ENCODE data around the gene LMOD2. TPM values are rescaled to one million over a fixed set of nuclear protein-coding genes. Genes with fewer than 3 reads are reported as not detected.

Gene LMOD2
- not detected in 2 replicates for total RNA-seq (2011; cell fraction: chromatin; rRNA removed; ENCODE audit: low replicate concordance)
- not detected in 2 replicates for total RNA-seq (2011; cell fraction: nucleolus; rRNA removed)
- total RNA-seq (2011; cell fraction: nucleoplasm; rRNA removed), result not detected in 2 replicates
- not detected in 2 replicates for total RNA-seq (2014; rRNA removed)
- not detected in 2 replicates for total RNA-seq (2014; rRNA removed; fragmentation: Illumina TruSeq; extraction: Trizol)
- total RNA-seq (2015; rRNA removed; fragmentation: Illumina TruSeq; extraction: Trizol), result not detected in 2 replicates
- total RNA-seq (2021), result 0.13 TPM in 1 of 2 replicates, not detected in the other
- not detected in 2 replicates for polyA plus RNA-seq (2011; rRNA removed)
- polyA plus RNA-seq (2011; cell fraction: cytosol; rRNA removed), result not detected in 2 replicates
- not detected in 2 replicates for polyA plus RNA-seq (2011; cell fraction: nucleus; rRNA removed)
- 0.08 TPM in 2 replicates for polyA plus RNA-seq (2012)
- polyA plus RNA-seq (2014; fragmentation: Illumina TruSeq; extraction: Trizol), result not detected in 2 replicates
- polyA plus RNA-seq (2014; fragmentation: Nextera tagmentation; extraction: Ambion mirVana), result under 1 TPM in 1 of 2 experiments, not detected in 1; 0.04 TPM
- polyA plus RNA-seq (2014; rRNA removed), result not detected in 2 replicates
- polyA minus RNA-seq (2011; rRNA and poly(A)+ RNA removed), result not detected in 2 replicates
- polyA minus RNA-seq (2011; cell fraction: cytosol; rRNA and poly(A)+ RNA removed), result not detected in 2 replicates
- polyA minus RNA-seq (2011; cell fraction: nucleus; rRNA and poly(A)+ RNA removed), result not detected in 2 replicates
- Bru-seq, nascent RNA, result percentile 10 among the genes with signal in this experiment
- BruChase-seq, experiment 1, labeled RNA remaining after a 2-hour chase, result percentile 9 among the genes with signal in this experiment
- BruChase-seq, experiment 2, labeled RNA remaining after a 6-hour chase, result percentile 10 among the genes with signal in this experiment
- long read RNA-seq, experiment 1, result 0 reads
- long read RNA-seq, experiment 2, result 0 reads
- long read RNA-seq, experiment 3, result 0 reads

DNA sequence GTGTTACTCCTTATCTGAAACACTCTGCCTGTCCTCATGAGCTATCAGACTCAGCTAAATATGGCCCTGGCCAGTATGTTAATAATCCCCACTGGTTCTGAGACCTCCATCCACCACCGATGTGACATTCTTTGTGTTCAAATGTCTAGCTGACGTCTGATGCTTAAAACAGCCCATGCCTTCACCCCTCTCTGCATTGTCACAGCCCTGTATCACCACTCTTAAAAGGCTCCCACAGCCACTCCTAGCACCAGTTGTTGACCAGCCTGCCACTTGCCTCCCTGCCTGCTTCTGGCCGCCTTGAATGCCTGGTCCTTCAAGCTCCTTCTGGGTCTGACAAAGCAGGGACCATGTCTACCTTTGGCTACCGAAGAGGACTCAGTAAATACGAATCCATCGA lies at the start of gene LMOD2:
Gene LMOD2 (plus strand): TSS at position 253 of the 400 bp plus-strand sequence. CDS start 98 bp downstream, at position 351.
- Histone ChIP-seq H2AFZ (ENCODE audit: low read depth, low read length) (peak within 1 kb of the TSS; percentile 28; the same call in 1 of the 2 replicates), H3K4me3 (no peak within 1 kb of the TSS), H3K4me1 (replicated peaks in 1 of 2; ENCODE audit: control insufficient read depth in 2 of 2, insufficient read depth in 2 of 2, low read length in 2 of 2) (no peaks in the 10 kb centered on the region; a peak in 1 of 5 replicates), H3K79me2 (ENCODE audit: control insufficient read depth, insufficient read depth, low read length) (no peaks in the 10 kb centered on the region), H4K20me1 (replicated peaks; ENCODE audit: control insufficient read depth, insufficient read depth, low read length) (no peaks in the 10 kb centered on the region), H3K4me2 (ENCODE audit: insufficient read depth, low read length) (no peak within 1 kb of the TSS), H3K9me1 (ENCODE audit: control insufficient read depth, insufficient read depth, low read length) (no peaks in the 10 kb centered on the region), H3K27ac (ENCODE audit: extremely low read depth, low read depth, low read length) (no peak within 1 kb of the TSS), H3K36me3 (ENCODE audit: control insufficient read depth, insufficient read depth, low read length) (no peaks in the 10 kb centered on the region), H3K27me3 (ENCODE audit: control insufficient read depth in 2 of 2, insufficient read depth in 2 of 2, low read length in 2 of 2) (peaks cover 4 to 11% of the 10 kb centered on the region in 2 experiments; a peak in 4 of 5 replicates), H3K9me3 (replicated peaks; ENCODE audit: control insufficient read depth, insufficient read depth, low read depth, low read length) (no peaks in the 10 kb centered on the region), H3K9ac (ENCODE audit: insufficient read depth in 1 of 2, low read depth in 2 of 2, low read length in 2 of 2) (no peak within 1 kb of the TSS)
- BruUV-seq (replicated peaks), result no TSS peak
- in situ Hi-C loops (cut with MboI), result no loop called here
- FAIRE-seq (no peak), ATAC-seq (peak; percentile 50), DNase-seq (ENCODE audit: extremely low read depth in 1 of 4, low spot score in 3 of 4) (no peak)
- TF ChIP-seq SMARCC2 (IDR thresholded peaks at IDR 0.05; ENCODE audit: low read depth), result no peak
- TF ChIP-seq RFX7 (CRISPR knock-in tag; IDR thresholded peaks at IDR 0.05), result no peak
- no peak for TF ChIP-seq ZNF263 (CRISPR knock-in tag; IDR thresholded peaks at IDR 0.05; ENCODE audit: borderline replicate concordance)
- TF ChIP-seq NR0B1 (IDR thresholded peaks at IDR 0.05; ENCODE audit: partially characterized antibody), result no peak
- no peak for TF ChIP-seq E2F4 (CRISPR knock-in tag; IDR thresholded peaks at IDR 0.05; ENCODE audit: low read depth)
- TF ChIP-seq GMEB1 (CRISPR knock-in tag; IDR thresholded peaks at IDR 0.05), result no peak
- TF ChIP-seq OTX1 (CRISPR knock-in tag; IDR thresholded peaks at IDR 0.05), result no peak
- no peak for TF ChIP-seq YY1 (IDR thresholded peaks at IDR 0.05; ENCODE audit: borderline replicate concordance in 1 of 3, control insufficient read depth in 1 of 3, extremely low read depth in 1 of 3, insufficient read depth in 3 of 3, insufficient read length in 1 of 3, insufficient replicate concordance in 2 of 3, low read depth in 1 of 3, low read length in 2 of 3)
- TF ChIP-seq, protein P1, sequence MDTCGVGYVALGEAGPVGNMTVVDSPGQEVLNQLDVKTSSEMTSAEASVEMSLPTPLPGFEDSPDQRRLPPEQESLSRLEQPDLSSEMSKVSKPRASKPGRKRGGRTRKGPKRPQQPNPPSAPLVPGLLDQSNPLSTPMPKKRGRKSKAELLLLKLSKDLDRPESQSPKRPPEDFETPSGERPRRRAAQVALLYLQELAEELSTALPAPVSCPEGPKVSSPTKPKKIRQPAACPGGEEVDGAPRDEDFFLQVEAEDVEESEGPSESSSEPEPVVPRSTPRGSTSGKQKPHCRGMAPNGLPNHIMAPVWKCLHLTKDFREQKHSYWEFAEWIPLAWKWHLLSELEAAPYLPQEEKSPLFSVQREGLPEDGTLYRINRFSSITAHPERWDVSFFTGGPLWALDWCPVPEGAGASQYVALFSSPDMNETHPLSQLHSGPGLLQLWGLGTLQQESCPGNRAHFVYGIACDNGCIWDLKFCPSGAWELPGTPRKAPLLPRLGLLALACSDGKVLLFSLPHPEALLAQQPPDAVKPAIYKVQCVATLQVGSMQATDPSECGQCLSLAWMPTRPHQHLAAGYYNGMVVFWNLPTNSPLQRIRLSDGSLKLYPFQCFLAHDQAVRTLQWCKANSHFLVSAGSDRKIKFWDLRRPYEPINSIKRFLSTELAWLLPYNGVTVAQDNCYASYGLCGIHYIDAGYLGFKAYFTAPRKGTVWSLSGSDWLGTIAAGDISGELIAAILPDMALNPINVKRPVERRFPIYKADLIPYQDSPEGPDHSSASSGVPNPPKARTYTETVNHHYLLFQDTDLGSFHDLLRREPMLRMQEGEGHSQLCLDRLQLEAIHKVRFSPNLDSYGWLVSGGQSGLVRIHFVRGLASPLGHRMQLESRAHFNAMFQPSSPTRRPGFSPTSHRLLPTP (IDR thresholded peaks at IDR 0.05; ENCODE audit: borderline replicate concordance, extremely low read depth, insufficient read length), result no peak
- WGBS (ENCODE audit: insufficient coverage, low coverage, missing lambda C conversion rate), result 1% methylated on average over 6 of the region's 6 CpGs
- ChIA-PET CTCF (ENCODE audit: low intra/inter-chr PET ratio) (no interaction called here), POLR2A (interaction anchor here (1.1 kb wide), 3 partner anchors 9 to 22 kb away, joined by 3 read pairs; no protein-coding TSS in a partner anchor)
- intact Hi-C loops (cut with micrococcal nuclease), result no loop called here
